Activated T-helper 9 cell treated with anti-CD3 and anti-CD28 coated beads, Interleukin-2, amount 50 U/mL, for 16 hours (primary cell): ENCODE measurements around the gene FAM117B.
"Not testable (repeated sequence)": the region's sequence is repeated elsewhere in the genome, so short reads cannot be mapped to it uniquely, and the experiment has no call there.

Experiments
- DNase-seq: peaks from one replicate; pipeline ENCODE4 v3.0.0-alpha.2; 2020; ENCODE audit warnings: low read depth

The FAM117B gene

GRCh38 chr2:202760848-202761247 lies 126.1 kb downstream of the FAM117B start:
- DNase-seq = no peak

GRCh38 chr2:202762556-202762955 lies 127.8 kb downstream of the FAM117B start:
- DNase-seq = no peak

- no peak for DNase-seq
Observed at GRCh38 chr2:202763916-202764315, 129.1 kb downstream of the FAM117B start.

- DNase-seq = no peak
Observed at GRCh38 chr2:202764991-202765390, 130.2 kb downstream of the FAM117B start.

GRCh38 chr2:202765436-202765835 lies 130.7 kb downstream of the FAM117B start:
- DNase-seq = no peak

- no peak for DNase-seq
Observed at GRCh38 chr2:202768273-202768672, 133.5 kb downstream of the FAM117B start.

GRCh38 chr2:202769201-202769600 lies 134.4 kb downstream of the FAM117B start:
- no peak for DNase-seq

GRCh38 chr2:202771336-202771735 lies 136.6 kb downstream of the FAM117B start:
- DNase-seq = no peak

GRCh38 chr2:202771741-202772460 lies 137.1 kb downstream of the FAM117B start:
- DNase-seq = no peak

GRCh38 chr2:202773301-202773973 lies 138.7 kb downstream of the FAM117B start:
- no peak for DNase-seq

- no peak for DNase-seq
Observed at GRCh38 chr2:202774104-202774503, 139.3 kb downstream of the FAM117B start.

GRCh38 chr2:202778217-202778616 lies 143.4 kb downstream of the FAM117B start:
- DNase-seq = no peak

GRCh38 chr2:202780514-202781021 lies 145.8 kb downstream of the FAM117B start:
- DNase-seq = no peak

- DNase-seq = no peak
Observed at GRCh38 chr2:202782940-202783558, 148.3 kb downstream of the FAM117B start.

GRCh38 chr2:202786842-202787241 lies 152.1 kb downstream of the FAM117B start:
- DNase-seq = no peak

GRCh38 chr2:202790676-202791075 lies 155.9 kb downstream of the FAM117B start:
- no peak for DNase-seq

- no peak for DNase-seq
Observed at GRCh38 chr2:202797944-202798343, 163.2 kb downstream of the FAM117B start.

- DNase-seq = not testable (repeated sequence)
Observed at GRCh38 chr2:202805911-202806310, 171.1 kb downstream of the FAM117B start.

- not testable (repeated sequence) for DNase-seq
Observed at GRCh38 chr2:202807431-202808138, 172.8 kb downstream of the FAM117B start.

GRCh38 chr2:202808754-202809153 lies 174.0 kb downstream of the FAM117B start:
- no peak for DNase-seq

- no peak for DNase-seq
Observed at GRCh38 chr2:202813387-202813786, 178.6 kb downstream of the FAM117B start.

GRCh38 chr2:202814226-202814625 lies 179.5 kb downstream of the FAM117B start:
- no peak for DNase-seq
